ENCODE measurements around the gene RSPO4. TPM values are rescaled to one million over a fixed set of nuclear protein-coding genes. Genes with fewer than 3 reads are reported as not detected.

The RSPO4 gene
- total RNA-seq, 1 experiment from 2014 or later = 6.7 TPM

DNA sequence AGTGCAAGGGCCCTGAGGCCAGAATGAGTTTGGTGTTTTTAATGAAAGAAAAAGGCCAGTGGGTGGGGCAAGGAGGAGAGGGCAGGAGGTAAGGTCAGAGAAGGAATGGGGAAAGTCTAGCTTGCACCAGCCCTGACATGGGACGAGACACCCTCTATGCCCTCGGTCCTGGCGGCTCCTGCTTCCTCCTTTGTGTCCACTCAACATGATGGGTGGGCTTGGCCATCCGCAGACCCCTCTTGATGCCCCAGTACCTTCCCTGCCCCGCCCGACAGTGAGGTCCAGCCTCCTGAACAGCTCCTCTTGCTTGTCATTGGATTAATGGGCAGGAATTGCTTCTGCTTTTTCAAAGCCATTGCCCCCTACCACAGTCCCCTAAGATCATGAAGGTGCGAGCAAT is 52.4 kb downstream of the RSPO4 start:
- Histone ChIP-seq H2BK5ac (ENCODE audit: insufficient read length, low read length) (no peak overlapping the region), H2BK120ac (ENCODE audit: low read depth, low read length, poor library complexity, severe bottlenecking) (no peak overlapping the region), H2BK12ac (ENCODE audit: insufficient read length, low read depth, low read length) (no peak overlapping the region), H4K20me1 (ENCODE audit: control insufficient read depth, insufficient read depth, insufficient read length) (no peaks in the 10 kb centered on the region), H3K27ac (ENCODE audit: insufficient read length, low read depth, low read length) (no peak overlapping the region), H3K79me2 (ENCODE audit: insufficient read depth, low read length) (no peaks in the 10 kb centered on the region), H2AFZ (ENCODE audit: low read length) (no peak overlapping the region), H3K4me1 (ENCODE audit: insufficient read depth, low read length) (no peaks in the 10 kb centered on the region), H3K4ac (ENCODE audit: low read depth, low read length) (no peak overlapping the region), H3K23me2 (ENCODE audit: insufficient read length, low read depth, low read length, poor library complexity, severe bottlenecking) (no peaks in the 10 kb centered on the region), H3K9me3 (ENCODE audit: control insufficient read depth, low read depth, low read length) (no peaks in the 10 kb centered on the region), H2BK15ac (ENCODE audit: low read depth, low read length) (no peak overlapping the region), H3K9ac (ENCODE audit: extremely low read depth, insufficient read length, low read length) (no peak overlapping the region), H3K14ac (ENCODE audit: insufficient read depth, low read length) (no peak overlapping the region), H3K18ac (ENCODE audit: insufficient read length, low read depth, low read length) (no peak overlapping the region), H3K23ac (ENCODE audit: insufficient read length, low read depth, low read length) (no peak overlapping the region), H3K27me3 (ENCODE audit: insufficient read depth, low read length) (no peaks in the 10 kb centered on the region), H3T11ph (ENCODE audit: low read length) (no peak overlapping the region), H4K8ac (replicated peaks; ENCODE audit: insufficient read length, low read depth, low read length) (no peak overlapping the region), H4K91ac (ENCODE audit: insufficient read length, low read depth, low read length) (no peak overlapping the region), H3K79me1 (ENCODE audit: insufficient read depth, low read depth, low read length, poor library complexity, severe bottlenecking) (no peaks in the 10 kb centered on the region), H2BK20ac (ENCODE audit: low read depth, low read length, poor library complexity, severe bottlenecking) (no peak overlapping the region), H4K5ac (ENCODE audit: insufficient read length, low read depth, low read length) (no peak overlapping the region), H3K56ac (ENCODE audit: insufficient read length, low read depth, low read length) (no peak overlapping the region), H2AK5ac (ENCODE audit: insufficient read length, low read length) (no peak overlapping the region), H3K4me2 (ENCODE audit: insufficient read depth, insufficient read length, low read length) (no peak overlapping the region)
- no peak overlapping the region for H3K27ac Mint-ChIP-seq
- peaks cover 13 to 14% of the 10 kb centered on the region in 2 experiments for H3K4me1 Mint-ChIP-seq
- H3K9me3 Mint-ChIP-seq = no peaks in the 10 kb centered on the region
- WGBS (ENCODE audit: extremely low coverage, insufficient read length, low lambda C conversion rate) = no CpG with 5 or more reads among the region's 7 CpGs
- no peak for DNase-seq
- H3K36me3 Mint-ChIP-seq (ENCODE audit: insufficient read depth in 1 of 3, low read depth in 3 of 3) = no peaks in the 10 kb centered on the region
- peaks cover 12% of the 10 kb centered on the region for H3K27me3 Mint-ChIP-seq (ENCODE audit: low read depth)
- TF ChIP-seq, protein P1, sequence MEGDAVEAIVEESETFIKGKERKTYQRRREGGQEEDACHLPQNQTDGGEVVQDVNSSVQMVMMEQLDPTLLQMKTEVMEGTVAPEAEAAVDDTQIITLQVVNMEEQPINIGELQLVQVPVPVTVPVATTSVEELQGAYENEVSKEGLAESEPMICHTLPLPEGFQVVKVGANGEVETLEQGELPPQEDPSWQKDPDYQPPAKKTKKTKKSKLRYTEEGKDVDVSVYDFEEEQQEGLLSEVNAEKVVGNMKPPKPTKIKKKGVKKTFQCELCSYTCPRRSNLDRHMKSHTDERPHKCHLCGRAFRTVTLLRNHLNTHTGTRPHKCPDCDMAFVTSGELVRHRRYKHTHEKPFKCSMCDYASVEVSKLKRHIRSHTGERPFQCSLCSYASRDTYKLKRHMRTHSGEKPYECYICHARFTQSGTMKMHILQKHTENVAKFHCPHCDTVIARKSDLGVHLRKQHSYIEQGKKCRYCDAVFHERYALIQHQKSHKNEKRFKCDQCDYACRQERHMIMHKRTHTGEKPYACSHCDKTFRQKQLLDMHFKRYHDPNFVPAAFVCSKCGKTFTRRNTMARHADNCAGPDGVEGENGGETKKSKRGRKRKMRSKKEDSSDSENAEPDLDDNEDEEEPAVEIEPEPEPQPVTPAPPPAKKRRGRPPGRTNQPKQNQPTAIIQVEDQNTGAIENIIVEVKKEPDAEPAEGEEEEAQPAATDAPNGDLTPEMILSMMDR (conservative IDR thresholded peaks at IDR 0.05) = no peak
- H3K4me3 Mint-ChIP-seq = no peak overlapping the region

Data from H9 (cell line).